H1 (cell line): ENCODE measurements around the gene MSANTD3.

Experiments used
- FOSL1 ChIP-seq: IDR thresholded peaks from 2 replicates; pipeline ENCODE4 v1.6.1; 2011; ENCODE audit warnings: mild to moderate bottlenecking, low read depth, low read length, moderate library complexity; ENCODE audit not compliant: insufficient read depth
- MAX ChIP-seq: IDR thresholded peaks from 2 replicates; pipeline ENCODE4 v1.6.1; 2012; ENCODE audit warnings: inconsistent platforms
- POLR2AphosphoS5 ChIP-seq: IDR thresholded peaks from 2 replicates; pipeline ENCODE4 v1.6.1; 2011; ENCODE audit warnings: low read depth, low read length
- SP1 ChIP-seq: IDR thresholded peaks from 2 replicates; pipeline ENCODE4 v1.6.1; 2011; ENCODE audit warnings: low read depth, low read length
- TEAD4 ChIP-seq: IDR thresholded peaks from 2 replicates; pipeline ENCODE4 v1.6.1; 2012; ENCODE audit warnings: low read depth, low read length, inconsistent platforms, mixed read lengths

GRCh38 chr9:100394032-100394695, 32.8 kb upstream of the MSANTD3 start:
- TF ChIP-seq MAX (no peak), SP1 (no peak), FOSL1 (no peak), TEAD4 (no peak), POLR2AphosphoS5 (no peak)
